ENCODE measurements around the gene SVOPL.

GRCh38 chr7:138712652-138713051 lies 11.5 kb upstream of the SVOPL start:
- no peak for TF ChIP-seq CTCF (IDR thresholded peaks at IDR 0.05)
- TF ChIP-seq POLR2A (IDR thresholded peaks at IDR 0.05) = no peak
- TF ChIP-seq POLR2AphosphoS5 (IDR thresholded peaks at IDR 0.05) = no peak

Measured in suprapubic skin (tissue), 4 donors.